GM12878 (cell line): ENCODE data around the gene ANKRD42. TPM values are rescaled to one million over a fixed set of nuclear protein-coding genes. Genes with fewer than 3 reads are reported as not detected.

Experiments used
- ATAC-seq: fragments of 200-7000 bp; cut with Tn5 transposase; 3 replicates; pipeline ENCODE4 v1.9.1; 2020; ENCODE audit warnings: mild to moderate bottlenecking, moderate library complexity
- BruUV-seq: library from RNA; stranded (reverse); fragments of 400-500 nt; replicated peaks from 2 replicates; lab custom pipeline; 2021; lab: Mats Ljungman, UMichigan
- CTCF ChIA-PET: fragments of 300-600 bp; sonication (Branson Sonifier 250); formaldehyde crosslinking; extraction: SDS; loops from one replicate; lab custom pipeline; 2021; ENCODE audit warnings: inconsistent platforms; lab: Yijun Ruan, JAX
- POLR2A ChIA-PET: fragments of 350-600 bp; formaldehyde crosslinking; extraction: SDS; loops from one replicate; lab custom pipeline; 2021; ENCODE audit warnings: inconsistent platforms; lab: Charles Lee
- RAD21 ChIA-PET: fragments of 300-600 bp; sonication (Branson Sonifier 250); formaldehyde crosslinking; loops from one replicate; lab custom pipeline; 2023; ENCODE audit warnings: antibody characterized with exemption; ENCODE audit not compliant: unreplicated experiment; lab: Charles Lee
- SMC1A ChIA-PET: fragments of 300-600 bp; sonication (Branson Sonifier 250); formaldehyde crosslinking; loops from one replicate; lab custom pipeline; 2023; ENCODE audit not compliant: unreplicated experiment, uncharacterized antibody; lab: Charles Lee
- DNase-seq: peaks from one replicate; pipeline ENCODE4 v3.0.0-alpha.2; 2011; ENCODE audit warnings: low read depth, low spot score
- FAIRE-seq: peaks from 3 replicates; lab custom pipeline; 2011; peaks lifted over from hg19 to GRCh38; lab: Jason Lieb, UNC
- H2AFZ ChIP-seq: 2 replicates; pipeline ENCODE4 v1.6.0; 2011; ENCODE audit warnings: low read depth, low read length, control low read depth; ENCODE audit not compliant: control insufficient read depth
- H3K27ac ChIP-seq: 2 replicates; pipeline ENCODE4 v1.5.1; 2011; ENCODE audit warnings: control low read depth; ENCODE audit not compliant: control insufficient read depth, insufficient read depth
- H3K27me3 ChIP-seq, 2 experiments: replicated peaks in 1 of 2; 2 replicates each; pipeline versions ENCODE4 v1.6.0 to v1.6.1; 2011; ENCODE audit warnings: low read length in 1 of 2; ENCODE audit not compliant: control insufficient read depth in 2 of 2, insufficient read depth in 2 of 2
- H3K36me3 ChIP-seq, 2 experiments: 2 replicates each; pipeline ENCODE4 v1.5.1; 2011; ENCODE audit warnings: low read length in 1 of 2; ENCODE audit not compliant: control insufficient read depth in 2 of 2, insufficient read depth in 2 of 2
- H3K4me1 ChIP-seq: 2 replicates; pipeline ENCODE4 v1.6.1; 2011; ENCODE audit warnings: mild to moderate bottlenecking, low read length, moderate library complexity, mixed read lengths; ENCODE audit not compliant: control insufficient read depth, insufficient read depth
- H3K4me2 ChIP-seq: 2 replicates; pipeline ENCODE4 v1.6.0; 2011; ENCODE audit warnings: control low read depth; ENCODE audit not compliant: control insufficient read depth, insufficient read depth
- H3K4me3 ChIP-seq: fragments of 200-600 bp; sonication (generic); 2 replicates; pipeline ENCODE4 v1.5.1; 2016
- H3K79me2 ChIP-seq: 2 replicates; pipeline ENCODE4 v1.6.0; 2011; ENCODE audit warnings: low read length; ENCODE audit not compliant: control insufficient read depth, insufficient read depth
- H3K9ac ChIP-seq: 2 replicates; pipeline ENCODE4 v1.8.0; 2011; ENCODE audit warnings: low read length, control low read depth, mixed read lengths; ENCODE audit not compliant: control insufficient read depth, insufficient read depth
- H3K9me3 ChIP-seq: replicated peaks from 3 replicates; pipeline ENCODE4 v1.5.1; 2011; ENCODE audit warnings: mild to moderate bottlenecking, low read length; ENCODE audit not compliant: control insufficient read depth, insufficient read depth
- H4K20me1 ChIP-seq: 2 replicates; pipeline ENCODE4 v1.6.0; 2011; ENCODE audit not compliant: control insufficient read depth, insufficient read depth
- EED ChIP-seq: sonication (generic); IDR thresholded peaks from 2 replicates; pipeline ENCODE4 v1.6.1; 2016; ENCODE audit warnings: antibody characterized with exemption, low read depth
- ELK1 ChIP-seq: IDR thresholded peaks from 2 replicates; pipeline ENCODE4 v1.6.1; 2012; ENCODE audit warnings: low read depth, low read length, improper control_type of control experiment
- KDM1A ChIP-seq: fragments of 200-600 bp; sonication (generic); IDR thresholded peaks from 2 replicates; pipeline ENCODE4 v1.6.1; 2016; ENCODE audit warnings: borderline replicate concordance
- MEF2B ChIP-seq: fragments of 450-650 bp; IDR thresholded peaks from 2 replicates; pipeline ENCODE4 v1.6.1; 2018; ENCODE audit warnings: mild to moderate bottlenecking, moderate library complexity; ENCODE audit not compliant: partially characterized antibody, poor library complexity, severe bottlenecking
- SIX5 ChIP-seq: IDR thresholded peaks from 2 replicates; pipeline ENCODE4 v1.6.1; 2011; ENCODE audit warnings: mild to moderate bottlenecking, low read depth, low read length, moderate library complexity; ENCODE audit not compliant: severe bottlenecking
- STAT3 ChIP-seq: IDR thresholded peaks from 2 replicates; pipeline ENCODE4 v1.6.1; 2011; ENCODE audit warnings: low read depth, low read length, improper control_type of control experiment
- TAF1 ChIP-seq: IDR thresholded peaks from 2 replicates; pipeline ENCODE4 v1.6.1; 2011; ENCODE audit warnings: mild to moderate bottlenecking, low read depth, low read length, borderline replicate concordance
- TCF7 ChIP-seq: IDR thresholded peaks from 2 replicates; pipeline ENCODE4 v1.6.1; 2014; ENCODE audit warnings: antibody characterized with exemption, borderline replicate concordance
- WGBS: methylation state at CpG from one replicate; pipeline ENCODE4 v1.1.6; 2016; ENCODE audit warnings: low lambda C conversion rate; ENCODE audit not compliant: insufficient replicate concordance, insufficient coverage; ENCODE audit errors: missing lambda C conversion rate; 5-methylcytosine and 5-hydroxymethylcytosine counted together
- in situ Hi-C: fragments of 300-500 bp; cut with MboI; formaldehyde crosslinking; loops from 9 replicates; pipeline ENCODE4 v1.14.3; 2018; ENCODE audit warnings: mixed read lengths
- intact Hi-C: fragments of 100-400 bp; cut with micrococcal nuclease; formaldehyde crosslinking; loops from one replicate; pipeline ENCODE4 v1.14.2; 2022; ENCODE audit not compliant: unreplicated experiment
- polyA plus RNA-seq, 11 experiments: library from polyadenylated mRNA; depleted of rRNA in 4 of 11; unstranded in 6 of 11; stranded (reverse) in 5 of 11; fragments of >200 nt; fragmentation: Nextera tagmentation in 4 of 11; fragmentation: Illumina TruSeq in 1 of 11; extraction: Ambion mirVana in 4 of 11; extraction: Trizol in 1 of 11; gene quantifications; 1 replicate in 1 of 11; 2 replicates in 10 of 11; pipeline versions ENCODE4 v1.2.1 to v1.2.3, GENCODE V29; 2011 to 2016; ENCODE audit warnings: inconsistent platforms in 2 of 11, missing spikeins in 2 of 11, low read depth in 1 of 11
- total RNA-seq, 4 experiments: library from RNA; depleted of rRNA in 3 of 4; stranded (reverse); fragments of >200 nt in 3 of 4; fragmentation: Illumina TruSeq in 1 of 4; extraction: Trizol in 1 of 4; gene quantifications; 2 replicates each; pipeline versions ENCODE4 v1.2.1 to v1.2.3, GENCODE V29; 2013 to 2021

Gene ANKRD42
- total and polyA plus RNA-seq, 10 of the 15 experiments (the other 5 are each of a cell fraction or from before 2014, with no cell fraction given), result 0.68 to 3.2 (median 2.0) TPM

- CTCF ChIA-PET, result interaction anchor here (1.0 to 1.2 kb wide), 2 partner anchors 11 to 292 kb away, joined by 3 read pairs; no protein-coding TSS in a partner anchor
- DNase-seq (no peak), FAIRE-seq (no peak), ATAC-seq (no peak)
- H3K27ac ChIP-seq, result no peak overlapping the region
- peak overlapping the region; percentile 92 for H3K4me3 ChIP-seq
- intact Hi-C loops (no loop called here), in situ Hi-C loops (no loop called here)
- peak overlapping the region; percentile 65; the same call in 1 of the 2 replicates for H3K9ac ChIP-seq
- no TSS peak for BruUV-seq
- H3K9me3 ChIP-seq, result no peaks in the 10 kb centered on the region
- TF ChIP-seq MEF2B, result no peak
- TF ChIP-seq SIX5, result no peak
- no peak for TF ChIP-seq KDM1A
- TF ChIP-seq TCF7, result no peak
- no peak for TF ChIP-seq EED
- TF ChIP-seq ELK1, result no peak
- no peak for TF ChIP-seq TAF1
- no peak for TF ChIP-seq STAT3
- SMC1A ChIA-PET, result no interaction called here
- H4K20me1 ChIP-seq, result no peaks in the 10 kb centered on the region
- H3K4me1 ChIP-seq, result no peaks in the 10 kb centered on the region
- 14% methylated on average over 4 of the region's 4 CpGs for WGBS
- RAD21 ChIA-PET, result interaction anchor here (0.6 to 1.6 kb wide), 4 partner anchors 36 to 54 kb away, joined by 3 read pairs; no protein-coding TSS in a partner anchor
- peaks cover 19% of the 10 kb centered on the region for H3K79me2 ChIP-seq
- no peaks in the 10 kb centered on the region for H3K27me3 ChIP-seq
- POLR2A ChIA-PET, result interaction anchor here (0.7 to 1.2 kb wide), 3 partner anchors 87 to 287 kb away, joined by 3 to 5 read pairs (median 3); partner anchors contain the start of gene RAB30
- peak overlapping the region; percentile 95 for H3K4me2 ChIP-seq
- peaks cover 0 to 3% of the 10 kb centered on the region in 2 experiments; a peak in 1 of 4 replicates for H3K36me3 ChIP-seq
- peak overlapping the region; percentile 96 for H2AFZ ChIP-seq
Measured at GRCh38 chr11:83195143-83195466, 1.6 kb downstream of the ANKRD42 start.
